K562 (cell line): ENCODE results near the gene MEAF6. TPM values are rescaled to one million over a fixed set of nuclear protein-coding genes. Genes with fewer than 3 reads are reported as not detected.

Source experiments
- CHD2 ChIP-seq: IDR thresholded peaks from 2 replicates; pipeline ENCODE4 v1.6.1; 2011; ENCODE audit warnings: low read depth, low read length
- FOXM1 ChIP-seq, 2 experiments: fragments of 450-650 bp in 1 of 2; sonication (generic) in 1 of 2; formaldehyde crosslinking in 1 of 2; IDR thresholded peaks; 2 replicates each; pipeline versions ENCODE4 v1.6.1 to v1.9.0; 2017 to 2022; ENCODE audit warnings: low read depth in 2 of 2, mild to moderate bottlenecking in 2 of 2, missing genetic modification reagents in 1 of 2, moderate library complexity in 1 of 2
- HIVEP1 ChIP-seq: fragments of 250-450 bp; sonication (Bioruptor Pico); IDR thresholded peaks from 2 replicates; pipeline ENCODE4 v1.4.0; 2020; ENCODE audit warnings: mild to moderate bottlenecking
- MEIS2 ChIP-seq: fragments of 450-650 bp; IDR thresholded peaks from 2 replicates; pipeline ENCODE4 v1.6.1; 2014; ENCODE audit warnings: mild to moderate bottlenecking; ENCODE audit not compliant: partially characterized antibody
- PRMT5 ChIP-seq: sonication (generic); formaldehyde crosslinking; IDR thresholded peaks from 2 replicates; pipeline ENCODE4 v1.5.0; 2020; ENCODE audit warnings: missing genetic modification reagents
- REST ChIP-seq, 2 experiments: fragments of 450-650 bp; formaldehyde crosslinking in 1 of 2; IDR thresholded peaks; 2 replicates each; pipeline versions ENCODE4 v1.4.0 to v1.6.1; 2014 to 2020; ENCODE audit warnings: mild to moderate bottlenecking in 2 of 2, borderline replicate concordance in 1 of 2, low read depth in 1 of 2
- RHOXF2B ChIP-seq: fragments of 250-450 bp; sonication (Bioruptor Pico); conservative IDR thresholded peaks from 2 replicates; pipeline ENCODE4 v1.5.1; 2021
- XRCC3 ChIP-seq: fragments of 450-650 bp; IDR thresholded peaks from 2 replicates; pipeline ENCODE4 v1.6.1; 2017; ENCODE audit warnings: mild to moderate bottlenecking, moderate library complexity
- ZBTB11 ChIP-seq, 3 experiments: fragments of 200-800 bp in 1 of 3; fragments of 250-450 bp in 1 of 3; fragments of 450-650 bp in 1 of 3; sonication (Bioruptor Pico) in 1 of 3; sonication (Bioruptor generic) in 1 of 3; formaldehyde crosslinking in 1 of 3; IDR thresholded peaks; 2 replicates each; pipeline versions ENCODE4 v1.6.1 to v1.8.0; 2016 to 2022; ENCODE audit warnings: mild to moderate bottlenecking in 2 of 3, missing genetic modification characterization in 2 of 3, missing compliant biosample characterization in 1 of 3, moderate library complexity in 1 of 3
- ZFP91 ChIP-seq: sonication (generic); formaldehyde crosslinking; IDR thresholded peaks from 2 replicates; pipeline ENCODE4 v1.8.0; 2022; ENCODE audit warnings: mild to moderate bottlenecking, missing genetic modification reagents
- ZNF175 ChIP-seq: fragments of 200-800 bp; sonication (Bioruptor generic); IDR thresholded peaks from 2 replicates; pipeline ENCODE4 v1.6.1; 2016; ENCODE audit warnings: low read depth, mild to moderate bottlenecking, missing genetic modification characterization, missing compliant biosample characterization
- ZNF780A ChIP-seq: fragments of 250-450 bp; sonication (Bioruptor Pico); IDR thresholded peaks from 2 replicates; pipeline ENCODE4 v1.5.0; 2021; ENCODE audit warnings: mild to moderate bottlenecking
- polyA plus RNA-seq, 8 experiments: library from polyadenylated mRNA; depleted of rRNA in 4 of 8; stranded (reverse) in 5 of 8; unstranded in 3 of 8; fragments of >200 nt; fragmentation: Nextera tagmentation in 2 of 8; fragmentation: Illumina TruSeq in 1 of 8; extraction: Ambion mirVana in 2 of 8; extraction: Trizol in 1 of 8; gene quantifications; 2 replicates each; pipeline versions ENCODE4 v1.2.1 to v1.2.3, GENCODE V29; 2011 to 2014; ENCODE audit warnings: inconsistent platforms in 1 of 8, missing spikeins in 1 of 8
- total RNA-seq, 7 experiments: library from RNA; depleted of rRNA in 6 of 7; stranded (reverse); fragments of >200 nt in 6 of 7; fragmentation: Illumina TruSeq in 2 of 7; extraction: Trizol in 2 of 7; gene quantifications; 2 replicates each; pipeline versions ENCODE4 v1.2.1 to v1.2.3, GENCODE V29; 2011 to 2021; ENCODE audit warnings: low replicate concordance in 1 of 7

The MEAF6 gene
- total and polyA plus RNA-seq, 9 of the 15 experiments (the other 6 are each of a cell fraction or from before 2014, with no cell fraction given) = 55.0 to 151 (median 92.3) TPM

- TF ChIP-seq ZFP91 = peak; percentile 66; the same call in 1 of the 2 replicates
- peak; percentile 63; the same call in 1 of the 2 replicates for TF ChIP-seq ZNF175 (CRISPR knock-in tag)
- no peak for TF ChIP-seq RHOXF2B
- no peak for TF ChIP-seq MEIS2
- TF ChIP-seq CHD2 = peak; percentile 84
- peak; percentile 100 for TF ChIP-seq REST (IDR thresholded peaks at IDR 0.05; ENCODE audit: borderline replicate concordance)
- 0 out of 2 replicates have a peak, but pooled peaks have one; percentile 47 for TF ChIP-seq REST (CRISPR knock-in tag; IDR thresholded peaks at IDR 0.05; ENCODE audit: low read depth)
- TF ChIP-seq PRMT5 (CRISPR knock-in tag) = no peak
- no peak; the same call in 1 of the 2 replicates for TF ChIP-seq FOXM1 (IDR thresholded peaks at IDR 0.05; ENCODE audit: low read depth)
- no peak for TF ChIP-seq FOXM1 (CRISPR knock-in tag; IDR thresholded peaks at IDR 0.05; ENCODE audit: low read depth)
- no peak for TF ChIP-seq HIVEP1 (CRISPR knock-in tag)
- no peak for TF ChIP-seq XRCC3
- peak in 1 of 3 experiments; percentile 71; a peak in 1 of 6 replicates for TF ChIP-seq ZBTB11 (CRISPR knock-in tag; IDR thresholded peaks at IDR 0.05)
- TF ChIP-seq ZNF780A (CRISPR knock-in tag) = no peak
Observed at GRCh38 chr1:37479255-37480124, 35.1 kb downstream of the MEAF6 start (continued).
